Breast epithelium (tissue), 4 donors: ENCODE data around the gene AMZ1. TPM values are rescaled to one million over a fixed set of nuclear protein-coding genes. Genes with fewer than 3 reads are reported as not detected.
A peak's percentile ranks its signal among the peaks of the same experiment; 100 is the strongest.

ENCODE experiments used
- DNase-seq, 2 donors: peaks; one replicate each; pipeline ENCODE4 v3.0.0-alpha.2; 2019; ENCODE audit warnings: low spot score in 2 of 2
- H3K27ac ChIP-seq, 2 donors: fragments of 200-600 bp; sonication (generic) in 1 of 2; one replicate each; pipeline ENCODE4 v1.5.1; 2016 to 2019; ENCODE audit warnings: mild to moderate bottlenecking in 1 of 2
- H3K27me3 ChIP-seq, 2 donors: fragments of 200-600 bp; sonication (generic) in 1 of 2; one replicate each; pipeline versions ENCODE4 v1.5.1 to v1.6.0; 2017 to 2019; ENCODE audit warnings: control low read depth in 1 of 2, mild to moderate bottlenecking in 1 of 2
- H3K36me3 ChIP-seq: fragments of 200-600 bp; one replicate; pipeline ENCODE4 v1.5.1; 2019
- H3K4me1 ChIP-seq, 2 donors: fragments of 200-600 bp; sonication (generic); one replicate each; pipeline ENCODE4 v1.5.1; 2016 to 2019; ENCODE audit warnings: control low read depth in 1 of 2
- H3K4me3 ChIP-seq, 3 donors: fragments of 200-600 bp; sonication (generic); 1 replicate in 2 of 3; 2 replicates in 1 of 3; pipeline ENCODE4 v1.5.1; 2016 to 2019; ENCODE audit warnings: mild to moderate bottlenecking in 3 of 3, moderate library complexity in 2 of 3
- H3K9me3 ChIP-seq, 2 donors: fragments of 200-600 bp; sonication (generic) in 1 of 2; one replicate each; pipeline ENCODE4 v1.5.1; 2016 to 2019; ENCODE audit warnings: control low read depth in 1 of 2
- POLR2A ChIP-seq: fragments of 450-650 bp; IDR thresholded peaks from one replicate; pipeline ENCODE4 v1.6.1; 2016; ENCODE audit warnings: antibody characterized with exemption, mild to moderate bottlenecking, moderate library complexity
- POLR2AphosphoS5 ChIP-seq, 3 donors: sonication (generic); formaldehyde crosslinking; IDR thresholded peaks; one replicate each; pipeline ENCODE4 v1.6.1; 2017; ENCODE audit warnings: antibody characterized with exemption in 3 of 3
- intact Hi-C: fragments of 100-400 bp; cut with DNase I; formaldehyde crosslinking; loops from one replicate; pipeline ENCODE4 v1.15.1; 2023; ENCODE audit warnings: low total_unique reads
- total RNA-seq, 3 donors: library from RNA; depleted of rRNA; stranded (reverse); fragments of >200 nt; gene quantifications; one replicate each; pipeline ENCODE4 v1.1.0, GENCODE V29; 2016
- TF ChIP-seq, protein P1 (sequence below), 3 donors: fragments of 450-650 bp; IDR thresholded peaks; one replicate each; pipeline ENCODE4 v1.5.1; 2016 to 2017; ENCODE audit warnings: antibody characterized with exemption in 3 of 3, mild to moderate bottlenecking in 3 of 3, moderate library complexity in 3 of 3

The AMZ1 gene
- total RNA-seq, 3 donors from 2014 or later, result 0.16 to 0.88 (median 0.33) TPM

DNA sequence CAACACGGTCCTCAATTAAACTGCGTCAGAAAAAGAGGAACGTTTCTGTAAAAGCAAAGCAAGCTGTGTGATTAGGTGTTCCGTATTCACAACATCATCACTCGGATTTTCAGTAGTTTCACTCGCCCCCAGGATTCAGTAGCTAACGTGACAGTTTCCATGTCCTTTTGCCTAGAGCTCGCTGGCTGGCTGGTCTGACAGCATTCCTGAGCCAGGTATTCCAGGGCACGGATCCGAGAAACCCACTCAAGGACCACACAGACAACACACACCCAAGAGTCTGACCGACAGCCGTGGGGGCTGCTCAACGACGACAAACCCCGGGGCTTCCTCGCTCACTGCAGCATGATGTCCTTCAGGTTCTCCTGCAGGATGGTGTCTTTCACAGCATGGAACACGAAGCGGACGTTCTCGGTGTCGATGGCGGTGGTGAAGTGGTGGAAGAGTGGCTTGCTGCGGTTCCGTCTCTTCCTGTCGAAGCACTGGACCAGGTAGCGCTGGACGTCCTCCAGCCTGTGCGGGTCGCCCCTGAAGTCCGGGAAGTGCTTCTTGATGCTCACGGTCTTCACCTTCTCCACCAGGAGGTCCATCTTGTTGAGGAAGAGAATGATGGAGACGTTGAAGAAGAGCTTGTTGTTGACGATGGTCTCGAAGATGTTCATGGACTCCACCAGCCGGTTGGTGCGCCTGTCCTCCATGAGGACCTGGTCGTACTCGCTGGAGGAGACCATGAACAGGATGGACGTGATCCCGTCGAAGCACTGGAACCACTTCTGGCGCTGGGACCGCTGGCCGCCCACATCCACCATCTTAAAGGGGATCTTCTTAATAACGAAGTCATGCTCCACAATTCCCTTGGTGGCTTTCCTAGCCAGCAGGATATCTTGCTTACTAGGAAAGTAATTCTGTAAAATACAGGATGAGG lies 43.1 kb downstream of the AMZ1 start:
- Histone ChIP-seq H3K27ac (no peak overlapping the region), H3K27me3 (no peaks in the 10 kb centered on the region), H3K9me3 (no peaks in the 10 kb centered on the region), H3K4me1 (no peaks in the 10 kb centered on the region), H3K36me3 (no peaks in the 10 kb centered on the region), H3K4me3 (no peak overlapping the region)
- TF ChIP-seq POLR2A (no peak), POLR2AphosphoS5 (IDR thresholded peaks at IDR 0.05) (no peak)
- TF ChIP-seq, protein P1, sequence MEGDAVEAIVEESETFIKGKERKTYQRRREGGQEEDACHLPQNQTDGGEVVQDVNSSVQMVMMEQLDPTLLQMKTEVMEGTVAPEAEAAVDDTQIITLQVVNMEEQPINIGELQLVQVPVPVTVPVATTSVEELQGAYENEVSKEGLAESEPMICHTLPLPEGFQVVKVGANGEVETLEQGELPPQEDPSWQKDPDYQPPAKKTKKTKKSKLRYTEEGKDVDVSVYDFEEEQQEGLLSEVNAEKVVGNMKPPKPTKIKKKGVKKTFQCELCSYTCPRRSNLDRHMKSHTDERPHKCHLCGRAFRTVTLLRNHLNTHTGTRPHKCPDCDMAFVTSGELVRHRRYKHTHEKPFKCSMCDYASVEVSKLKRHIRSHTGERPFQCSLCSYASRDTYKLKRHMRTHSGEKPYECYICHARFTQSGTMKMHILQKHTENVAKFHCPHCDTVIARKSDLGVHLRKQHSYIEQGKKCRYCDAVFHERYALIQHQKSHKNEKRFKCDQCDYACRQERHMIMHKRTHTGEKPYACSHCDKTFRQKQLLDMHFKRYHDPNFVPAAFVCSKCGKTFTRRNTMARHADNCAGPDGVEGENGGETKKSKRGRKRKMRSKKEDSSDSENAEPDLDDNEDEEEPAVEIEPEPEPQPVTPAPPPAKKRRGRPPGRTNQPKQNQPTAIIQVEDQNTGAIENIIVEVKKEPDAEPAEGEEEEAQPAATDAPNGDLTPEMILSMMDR (IDR thresholded peaks at IDR 0.05), result no peak
- DNase-seq, result no peak
- intact Hi-C loops, result no loop called here

DNA sequence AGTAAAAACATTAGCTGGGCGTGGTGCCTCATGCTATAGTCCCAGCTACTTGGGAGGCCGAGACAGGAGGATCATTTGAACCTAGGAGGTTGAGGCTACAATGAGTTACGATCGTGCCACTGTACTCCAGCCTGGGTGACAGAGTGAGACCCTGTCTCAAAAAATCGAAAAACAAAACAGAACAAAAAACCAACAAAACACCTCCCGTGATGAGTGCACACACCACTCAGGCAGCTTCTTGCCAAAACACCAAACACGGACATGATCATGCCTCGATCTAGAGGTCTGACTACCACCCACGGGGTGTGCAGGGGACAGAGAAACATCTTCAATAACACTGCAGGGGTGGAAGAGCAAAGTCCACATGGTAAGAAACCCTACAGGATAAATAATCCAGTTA lies 44.4 kb downstream of the AMZ1 start:
- TF ChIP-seq POLR2AphosphoS5 (IDR thresholded peaks at IDR 0.05) (no peak), POLR2A (no peak)
- TF ChIP-seq, protein P1 (IDR thresholded peaks at IDR 0.05), result no peak
- Histone ChIP-seq H3K36me3 (no peaks in the 10 kb centered on the region), H3K9me3 (no peaks in the 10 kb centered on the region), H3K27me3 (no peaks in the 10 kb centered on the region), H3K4me1 (no peaks in the 10 kb centered on the region), H3K4me3 (no peak overlapping the region), H3K27ac (no peak overlapping the region)
- intact Hi-C loops, result no loop called here
- DNase-seq, result no peak

DNA sequence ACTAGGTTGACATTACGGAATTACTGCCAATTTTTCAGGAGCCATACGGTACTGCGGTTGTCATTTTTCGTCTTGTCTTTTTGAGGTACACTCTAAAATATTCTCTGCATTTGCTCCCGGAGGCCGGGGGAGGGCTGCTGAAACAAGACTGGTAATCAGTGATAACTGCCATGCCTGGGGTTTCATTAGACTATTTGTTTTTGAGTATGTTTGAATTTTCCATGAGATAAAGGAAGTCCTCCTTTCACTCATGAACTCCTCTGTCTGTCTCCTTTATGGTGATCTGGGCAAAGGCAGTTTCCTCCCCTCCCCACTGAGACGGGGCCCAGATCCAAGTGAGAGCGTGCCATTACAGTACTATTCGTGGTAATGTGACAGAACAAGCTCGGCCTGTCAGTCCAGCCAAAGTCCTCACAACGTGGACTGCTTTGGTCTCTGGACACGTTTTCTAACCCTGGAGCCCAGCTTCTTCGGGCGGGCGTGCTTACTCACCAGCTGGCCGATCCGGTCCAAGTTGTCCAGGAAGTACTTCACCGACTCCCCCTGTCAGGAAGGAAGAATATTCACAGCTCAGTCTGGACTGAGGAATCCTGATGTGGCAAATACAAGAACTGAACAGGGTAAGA lies 45.1 kb downstream of the AMZ1 start:
- peak; percentile 71 to 79 for DNase-seq
- intact Hi-C loops, result no loop called here
- H3K4me3 ChIP-seq, result no peak overlapping the region
- H3K4me1 ChIP-seq, result no peaks in the 10 kb centered on the region
- no peaks in the 10 kb centered on the region for H3K27me3 ChIP-seq
- no peaks in the 10 kb centered on the region for H3K9me3 ChIP-seq
- peak overlapping the region; percentile 4 to 49 for H3K27ac ChIP-seq
- TF ChIP-seq, protein P1 (IDR thresholded peaks at IDR 0.05), result no peak
- TF ChIP-seq POLR2AphosphoS5 (IDR thresholded peaks at IDR 0.05), result peak; percentile 18 to 60 (median 39)
- H3K36me3 ChIP-seq, result no peaks in the 10 kb centered on the region

DNA sequence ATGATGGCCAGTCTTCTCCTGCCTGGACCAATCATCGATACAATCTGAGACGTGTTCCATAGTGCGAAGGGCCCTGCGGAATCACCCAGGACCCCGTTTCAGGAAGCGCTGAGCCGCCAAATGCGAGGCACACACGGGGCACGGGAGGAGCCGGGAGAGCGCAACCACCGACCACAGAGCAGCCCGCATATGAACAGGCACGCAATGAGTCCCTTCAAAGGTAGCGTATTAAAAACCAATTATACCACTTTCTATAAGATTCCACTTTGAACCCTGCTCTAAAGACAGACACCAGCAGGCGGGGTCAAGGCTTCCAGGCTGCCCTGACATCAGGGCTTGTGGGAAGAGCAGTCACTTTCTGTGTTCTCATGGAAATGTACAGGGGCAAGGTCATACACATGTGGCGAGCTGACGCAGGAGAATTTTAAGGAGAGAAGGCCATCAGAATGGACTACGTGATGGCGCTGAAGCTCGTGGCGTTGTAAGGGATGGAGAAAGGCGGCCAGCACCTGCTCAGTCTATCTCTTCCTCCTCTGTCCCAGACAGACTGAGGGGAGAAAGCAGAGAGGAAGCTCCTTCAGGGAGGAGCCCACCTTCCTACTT lies 46.2 kb downstream of the AMZ1 start:
- intact Hi-C loops, result no loop called here
- H3K27ac ChIP-seq, result peak overlapping the region; percentile 4 to 58
- H3K9me3 ChIP-seq, result no peaks in the 10 kb centered on the region

More for the DNA sequence above, 46.2 kb downstream of the AMZ1 start:
- Histone ChIP-seq H3K27me3 (no peaks in the 10 kb centered on the region), H3K4me3 (no peak overlapping the region), H3K4me1 (no peaks in the 10 kb centered on the region), H3K36me3 (no peaks in the 10 kb centered on the region)
- TF ChIP-seq POLR2A (no peak), POLR2AphosphoS5 (IDR thresholded peaks at IDR 0.05) (no peak)
- TF ChIP-seq, protein P1 (IDR thresholded peaks at IDR 0.05), result no peak
- peak in 1 of 2 donors; percentile 12 for DNase-seq
